Right atrium auricular region (tissue), 2 donors: ENCODE measurements around the gene MBTPS1. TPM values are rescaled to one million over a fixed set of nuclear protein-coding genes. Genes with fewer than 3 reads are reported as not detected.
A peak's percentile ranks its signal among the peaks of the same experiment; 100 is the strongest.

ENCODE experiments used
- DNase-seq: peaks from one replicate; pipeline ENCODE4 v3.0.0-alpha.2; 2019; ENCODE audit warnings: low spot score
- H3K27ac ChIP-seq, 2 donors: fragments of 200-600 bp; sonication (generic); 1 replicate in 1 of 2; 2 replicates in 1 of 2; pipeline ENCODE4 v1.5.1; 2016 to 2019
- H3K27me3 ChIP-seq, 2 donors: fragments of 200-600 bp; sonication (generic); one replicate each; pipeline versions ENCODE4 v1.5.1 to v1.6.0; 2017 to 2019
- H3K36me3 ChIP-seq: fragments of 200-600 bp; sonication (generic); one replicate; pipeline ENCODE4 v1.5.1; 2016
- H3K4me1 ChIP-seq, 2 donors: fragments of 200-600 bp; sonication (generic); one replicate each; pipeline versions ENCODE4 v1.5.1 to v1.6.0; 2017 to 2019
- H3K4me3 ChIP-seq, 2 donors: fragments of 200-600 bp; sonication (generic); 1 replicate in 1 of 2; 2 replicates in 1 of 2; pipeline ENCODE4 v1.5.1; 2017 to 2019; ENCODE audit warnings: mild to moderate bottlenecking in 1 of 2, moderate library complexity in 1 of 2
- H3K9me3 ChIP-seq, 2 donors: fragments of 200-600 bp; sonication (generic); one replicate each; pipeline ENCODE4 v1.5.1; 2019
- CTCF ChIP-seq, 2 donors: fragments of 200-600 bp; sonication (generic); IDR thresholded peaks; one replicate each; pipeline ENCODE4 v1.5.1; 2019; ENCODE audit warnings: antibody characterized with exemption in 2 of 2
- total RNA-seq, 2 donors: library from RNA; depleted of rRNA; stranded (reverse); fragments of >200 nt; gene quantifications; one replicate each; pipeline ENCODE4 v1.1.0, GENCODE V29; 2016

Gene MBTPS1
- total RNA-seq, 2 donors from 2014 or later: 75.3 to 77.5 TPM

- TF ChIP-seq CTCF (IDR thresholded peaks at IDR 0.05): peak in 1 of 2 donors; percentile 25
- H3K27me3 ChIP-seq: no peaks in the 10 kb centered on the region
- no peaks in the 10 kb centered on the region for H3K9me3 ChIP-seq
- H3K4me3 ChIP-seq: no peak overlapping the region
- no peaks in the 10 kb centered on the region for H3K4me1 ChIP-seq
- no peaks in the 10 kb centered on the region for H3K36me3 ChIP-seq
- DNase-seq: no peak
- peak overlapping the region in 1 of 2 donors; percentile 73 for H3K27ac ChIP-seq
These were observed 39.6 kb upstream of the MBTPS1 start for GRCh38 chr16:84156342-84156784.

- no peak for DNase-seq
- Histone ChIP-seq H3K36me3 (no peaks in the 10 kb centered on the region), H3K4me3 (no peak overlapping the region), H3K27ac (peak overlapping the region in 1 of 2 donors; percentile 73), H3K9me3 (no peaks in the 10 kb centered on the region), H3K4me1 (no peaks in the 10 kb centered on the region), H3K27me3 (no peaks in the 10 kb centered on the region)
- TF ChIP-seq CTCF (IDR thresholded peaks at IDR 0.05): no peak
These were observed 39.0 kb upstream of the MBTPS1 start for GRCh38 chr16:84155771-84156170.

- TF ChIP-seq CTCF (IDR thresholded peaks at IDR 0.05): no peak
- Histone ChIP-seq H3K9me3 (no peaks in the 10 kb centered on the region), H3K36me3 (no peaks in the 10 kb centered on the region), H3K27me3 (no peaks in the 10 kb centered on the region), H3K4me3 (no peak overlapping the region), H3K27ac (no peak overlapping the region), H3K4me1 (no peaks in the 10 kb centered on the region)
- no peak for DNase-seq
These were observed 38.5 kb upstream of the MBTPS1 start for GRCh38 chr16:84155226-84155625.

GRCh38 chr16:84153660-84154214 lies 37.0 kb upstream of the MBTPS1 start:
- H3K9me3 ChIP-seq: no peaks in the 10 kb centered on the region
- H3K4me1 ChIP-seq: no peaks in the 10 kb centered on the region
- H3K27ac ChIP-seq: no peak overlapping the region
- no peak overlapping the region for H3K4me3 ChIP-seq
- no peaks in the 10 kb centered on the region for H3K36me3 ChIP-seq
- no peaks in the 10 kb centered on the region for H3K27me3 ChIP-seq
- no peak for TF ChIP-seq CTCF (IDR thresholded peaks at IDR 0.05)
- no peak for DNase-seq

- Histone ChIP-seq H3K27ac (no peak overlapping the region), H3K27me3 (no peaks in the 10 kb centered on the region), H3K4me1 (no peaks in the 10 kb centered on the region), H3K4me3 (no peak overlapping the region), H3K9me3 (no peaks in the 10 kb centered on the region), H3K36me3 (no peaks in the 10 kb centered on the region)
- TF ChIP-seq CTCF (IDR thresholded peaks at IDR 0.05): no peak
- no peak for DNase-seq
These were observed 34.2 kb upstream of the MBTPS1 start for GRCh38 chr16:84150926-84151325.
